Right ventricle myocardium superior (tissue), 1 donor: Measurements from ENCODE around the gene VGF. TPM values are rescaled to one million over a fixed set of nuclear protein-coding genes. Genes with fewer than 3 reads are reported as not detected.
A peak's percentile ranks its signal among the peaks of the same experiment; 100 is the strongest.
"Not testable (repeated sequence)": the region's sequence is repeated elsewhere in the genome, so short reads cannot be mapped to it uniquely, and the experiment has no call there.

Experiments used
- ATAC-seq: fragments of 200-7000 bp; cut with Tn5 transposase; one replicate; pipeline ENCODE4 v1.9.1; 2020; ENCODE audit warnings: mild to moderate bottlenecking; ENCODE audit not compliant: poor library complexity
- DNase-seq: peaks from one replicate; pipeline ENCODE4 v3.0.0-alpha.2; 2020
- intact Hi-C: fragments of 100-400 bp; cut with DNase I; formaldehyde crosslinking; loops from one replicate; pipeline ENCODE4 v1.11.2; 2022
- total RNA-seq: library from RNA; stranded (reverse); fragmentation: NEBNext Ultra II Directional; extraction: Animal tissue kit (Norgen Biotek cat#: 25700); gene quantifications from one replicate; pipeline ENCODE4 v1.2.1, GENCODE V29; 2021
- donor health status: DM: no; HTN: yes; CAD: no; lungs with severe emphysema.

VGF gene
- total RNA-seq, 1 donor from 2014 or later = not detected

DNA sequence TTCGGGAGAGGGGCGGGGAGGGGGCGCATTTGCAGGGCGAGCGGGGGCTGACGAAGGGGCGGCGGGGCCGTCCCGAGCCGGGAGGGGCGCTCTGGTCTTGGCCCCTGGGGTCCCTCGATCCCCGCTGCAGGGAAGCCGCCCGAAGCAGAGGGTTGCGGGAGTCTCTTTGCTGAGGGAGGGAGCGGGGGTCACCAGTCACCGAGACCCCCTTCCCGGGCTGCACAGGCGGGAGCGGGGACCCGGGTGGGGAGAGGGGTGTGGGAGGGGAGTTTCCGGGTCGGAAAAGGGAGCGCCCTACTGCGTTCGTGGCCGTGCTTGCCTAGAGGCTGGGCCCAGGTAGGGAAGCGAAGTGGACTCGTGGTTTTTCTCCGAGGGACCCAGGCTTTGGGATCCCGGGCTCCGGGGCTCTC is 10.7 kb downstream of the VGF start:
- intact Hi-C loops = no loop called here
- ATAC-seq = peak; percentile 47
- DNase-seq = no peak

DNA sequence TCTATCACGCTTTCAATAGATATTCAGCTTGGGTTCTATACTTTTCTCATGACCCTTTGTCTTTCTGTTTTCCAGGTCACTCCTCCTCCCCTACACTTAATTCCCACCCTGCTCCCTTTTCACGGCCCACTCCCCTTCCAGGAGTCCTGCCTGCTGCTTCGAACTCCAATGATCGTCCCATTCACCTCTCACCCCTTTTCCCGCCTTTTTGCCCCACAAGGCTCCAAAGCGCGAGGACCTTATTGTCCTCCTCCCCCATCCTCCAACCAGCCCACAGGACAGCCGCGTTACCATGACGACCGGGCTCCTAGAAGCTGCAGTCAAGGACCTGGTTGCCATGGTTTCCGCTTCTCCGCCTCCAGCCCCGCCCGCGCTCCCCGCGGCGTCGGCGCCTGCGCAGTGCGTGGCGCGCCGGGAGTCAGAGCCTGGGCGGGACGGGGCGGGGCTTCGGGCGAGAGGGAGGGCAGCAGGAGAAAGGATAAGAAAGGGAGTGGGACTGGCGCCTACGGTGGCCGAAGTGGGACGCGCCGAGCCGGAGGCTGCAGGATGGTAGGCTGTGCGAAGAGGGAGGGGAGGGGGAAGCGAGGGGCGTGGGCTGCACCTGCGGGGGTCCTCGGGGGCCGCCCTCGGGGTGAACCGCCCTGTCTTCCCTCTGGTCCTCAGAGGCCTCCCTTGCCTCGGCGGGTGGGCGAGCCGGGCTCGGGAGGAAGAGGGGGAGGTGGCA is 11.2 kb downstream of the VGF start, which contains the start of gene AP1S1:
AP1S1 (plus strand) TSS at position 508 of the 724 bp plus-strand sequence; CDS start at position 547, 39 bp downstream.
- peak; percentile 99 for ATAC-seq
- intact Hi-C loops = no loop called here
- peak; percentile 96 for DNase-seq

DNA sequence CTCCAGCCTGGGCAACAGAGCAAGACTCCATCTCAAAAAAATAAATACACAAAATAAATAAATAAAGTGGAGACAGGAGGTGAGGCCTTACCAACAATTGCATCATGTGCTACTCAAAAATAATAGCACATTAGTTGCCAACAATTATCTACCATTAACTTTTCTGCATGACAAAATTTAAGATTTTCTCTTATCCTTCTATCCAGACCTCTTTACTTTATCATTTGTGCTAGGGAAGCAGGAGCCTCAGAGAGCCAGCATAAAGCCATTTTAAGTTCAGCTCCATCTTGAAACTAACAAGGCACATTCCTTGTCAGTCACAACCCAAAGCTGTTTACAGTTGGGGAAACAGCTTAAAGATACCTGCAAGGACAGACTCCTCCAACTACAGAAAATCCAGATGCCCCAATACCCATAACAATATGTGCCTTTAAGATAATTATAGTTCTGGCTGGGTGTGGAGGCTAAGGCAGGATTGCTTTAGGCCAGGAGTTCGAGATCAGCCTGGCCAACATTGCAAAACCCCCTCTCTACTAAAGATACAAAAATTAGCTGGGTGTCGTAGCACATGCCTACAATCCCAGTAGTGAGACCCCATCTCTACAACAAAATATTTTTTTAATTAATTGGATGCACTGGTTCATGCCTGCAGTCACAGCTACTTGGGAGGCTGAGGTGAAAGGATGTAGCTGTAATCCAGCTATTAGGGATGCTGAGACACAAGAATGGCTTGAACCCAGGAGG is 13.3 kb downstream of the VGF start:
- intact Hi-C loops = no loop called here
- no peak for ATAC-seq
- DNase-seq = no peak

DNA sequence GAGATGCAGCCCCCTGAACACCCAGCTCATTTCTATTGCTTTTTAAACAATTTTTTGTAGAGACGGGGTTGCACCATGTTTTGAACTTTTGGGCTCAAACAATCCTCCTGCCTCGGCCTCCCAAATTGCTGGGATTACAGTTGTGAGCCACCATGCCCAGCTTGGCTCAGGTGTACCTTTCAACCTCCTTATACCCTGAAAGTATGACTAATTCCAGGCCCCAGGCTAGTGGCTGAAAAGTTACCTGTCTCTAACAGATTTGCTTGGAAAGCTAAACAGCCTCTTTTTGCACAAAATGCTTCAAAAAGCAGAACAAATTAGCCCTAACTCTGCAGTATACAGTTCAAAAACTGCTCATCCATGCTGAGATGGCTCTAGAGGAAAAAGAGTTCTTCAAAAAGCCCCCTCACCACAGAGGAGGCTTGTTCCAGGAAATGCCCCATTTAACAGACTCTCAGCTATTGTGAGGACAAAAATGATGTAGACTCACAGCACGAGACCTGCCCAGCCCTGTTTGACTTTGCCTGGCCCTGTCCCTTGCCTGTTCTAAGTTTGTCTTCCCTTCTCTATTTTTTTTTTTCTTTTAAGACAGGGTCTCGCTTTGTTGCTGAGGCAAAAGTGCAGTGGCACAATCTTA is 24.5 kb downstream of the VGF start:
- intact Hi-C loops = loop anchor here (5.0 kb wide), 1 partner anchor 141 kb away; no protein-coding TSS in a partner anchor
- ATAC-seq (no peak), DNase-seq (no peak)

DNA sequence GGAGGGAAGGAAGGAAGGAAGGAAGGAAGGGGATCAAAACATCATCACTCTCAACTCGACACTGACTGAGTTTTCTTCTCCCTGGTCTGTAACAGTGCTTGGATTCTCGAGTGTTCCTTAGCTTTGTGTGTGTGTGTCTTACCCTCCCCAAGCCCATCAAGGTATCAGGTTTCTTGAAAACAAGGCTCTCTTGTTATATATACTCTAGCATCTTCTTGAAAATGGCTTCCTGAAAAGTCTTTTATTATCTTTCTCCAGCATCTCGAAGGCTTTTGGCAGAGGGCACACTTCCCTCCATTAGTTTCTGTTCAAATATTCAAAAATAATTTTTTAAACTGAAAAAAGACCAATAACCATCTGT is 25.1 kb downstream of the VGF start:
- no peak for ATAC-seq
- intact Hi-C loops = loop anchor here (5.0 kb wide), 1 partner anchor 142 kb away; no protein-coding TSS in a partner anchor
- no peak for DNase-seq

DNA sequence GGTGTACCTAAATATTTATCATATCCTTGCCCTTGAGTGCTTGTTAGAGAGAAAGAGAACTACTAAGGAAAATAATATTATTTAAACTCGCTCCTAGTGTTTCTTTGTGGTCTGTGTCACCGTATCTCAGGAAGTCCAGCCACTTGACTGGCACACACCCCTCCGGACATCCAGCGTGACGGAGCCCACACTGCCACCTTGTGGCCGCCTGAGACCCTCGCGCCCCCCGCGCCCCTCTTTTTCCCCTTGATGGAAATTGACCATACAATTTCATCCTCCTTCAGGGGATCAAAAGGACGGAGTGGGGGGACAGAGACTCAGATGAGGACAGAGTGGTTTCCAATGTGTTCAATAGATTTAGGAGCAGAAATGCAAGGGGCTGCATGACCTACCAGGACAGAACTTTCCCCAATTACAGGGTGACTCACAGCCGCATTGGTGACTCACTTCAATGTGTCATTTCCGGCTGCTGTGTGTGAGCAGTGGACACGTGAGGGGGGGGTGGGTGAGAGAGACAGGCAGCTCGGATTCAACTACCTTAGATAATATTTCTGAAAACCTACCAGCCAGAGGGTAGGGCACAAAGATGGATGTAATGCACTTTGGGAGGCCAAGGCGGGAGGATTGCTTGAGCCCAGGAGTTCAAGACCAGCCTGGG is 27.0 kb downstream of the VGF start:
- ATAC-seq (peak; percentile 90), DNase-seq (peak; percentile 73)
- intact Hi-C loops = loop anchor here (10.0 kb wide), 1 partner anchor 244 kb away; the partner anchor contains the start of gene ACHE

DNA sequence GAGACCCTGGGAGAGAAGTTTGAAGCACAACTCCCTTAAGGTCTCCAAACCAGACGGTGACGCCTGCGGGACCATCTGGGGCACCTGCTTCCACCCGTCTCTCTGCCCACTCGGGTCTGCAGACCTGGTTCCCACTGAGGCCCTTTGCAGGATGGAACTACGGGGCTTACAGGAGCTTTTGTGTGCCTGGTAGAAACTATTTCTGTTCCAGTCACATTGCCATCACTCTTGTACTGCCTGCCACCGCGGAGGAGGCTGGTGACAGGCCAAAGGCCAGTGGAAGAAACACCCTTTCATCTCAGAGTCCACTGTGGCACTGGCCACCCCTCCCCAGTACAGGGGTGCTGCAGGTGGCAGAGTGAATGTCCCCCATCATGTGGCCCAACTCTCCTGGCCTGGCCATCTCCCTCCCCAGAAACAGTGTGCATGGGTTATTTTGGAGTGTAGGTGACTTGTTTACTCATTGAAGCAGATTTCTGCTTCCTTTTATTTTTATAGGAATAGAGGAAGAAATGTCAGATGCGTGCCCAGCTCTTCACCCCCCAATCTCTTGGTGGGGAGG is 27.6 kb downstream of the VGF start:
- DNase-seq (no peak), ATAC-seq (peak; percentile 34)
- intact Hi-C loops = loop anchor here (2.0 to 10.0 kb wide), 2 partner anchors 43 to 243 kb away; partner anchors contain the start of gene ACHE

DNA sequence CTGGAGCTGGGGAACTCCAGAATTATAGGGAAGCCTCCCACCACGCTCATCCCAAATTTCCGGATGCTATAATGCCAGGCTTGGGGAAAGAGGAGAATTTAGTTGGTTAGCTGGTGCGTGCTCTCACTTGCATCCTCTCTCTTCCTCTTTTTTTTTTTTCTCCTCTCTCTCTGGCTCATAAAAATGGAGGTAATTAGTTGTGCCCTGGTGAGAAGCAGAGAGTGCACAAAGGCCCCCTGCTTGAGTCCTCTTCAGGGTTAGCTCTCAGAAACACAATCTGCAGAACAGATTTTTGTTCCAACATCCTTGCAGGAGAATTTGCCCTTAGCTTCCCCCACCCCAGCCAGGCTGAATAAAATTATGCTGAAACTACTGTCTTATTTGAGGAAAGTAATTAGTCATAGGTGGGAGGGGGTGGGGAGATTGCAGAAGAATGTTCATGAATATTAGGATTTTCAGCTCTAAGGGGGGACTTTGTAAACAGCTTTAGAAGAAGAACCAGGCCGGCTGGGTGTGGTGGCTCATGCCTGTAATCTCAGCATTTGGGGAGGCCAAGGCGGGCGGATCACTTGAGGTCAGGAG is 30.9 kb downstream of the VGF start:
- DNase-seq (no peak), ATAC-seq (no peak)
- intact Hi-C loops = loop anchor here (10.0 kb wide), 1 partner anchor 240 kb away; the partner anchor contains the start of gene ACHE

DNA sequence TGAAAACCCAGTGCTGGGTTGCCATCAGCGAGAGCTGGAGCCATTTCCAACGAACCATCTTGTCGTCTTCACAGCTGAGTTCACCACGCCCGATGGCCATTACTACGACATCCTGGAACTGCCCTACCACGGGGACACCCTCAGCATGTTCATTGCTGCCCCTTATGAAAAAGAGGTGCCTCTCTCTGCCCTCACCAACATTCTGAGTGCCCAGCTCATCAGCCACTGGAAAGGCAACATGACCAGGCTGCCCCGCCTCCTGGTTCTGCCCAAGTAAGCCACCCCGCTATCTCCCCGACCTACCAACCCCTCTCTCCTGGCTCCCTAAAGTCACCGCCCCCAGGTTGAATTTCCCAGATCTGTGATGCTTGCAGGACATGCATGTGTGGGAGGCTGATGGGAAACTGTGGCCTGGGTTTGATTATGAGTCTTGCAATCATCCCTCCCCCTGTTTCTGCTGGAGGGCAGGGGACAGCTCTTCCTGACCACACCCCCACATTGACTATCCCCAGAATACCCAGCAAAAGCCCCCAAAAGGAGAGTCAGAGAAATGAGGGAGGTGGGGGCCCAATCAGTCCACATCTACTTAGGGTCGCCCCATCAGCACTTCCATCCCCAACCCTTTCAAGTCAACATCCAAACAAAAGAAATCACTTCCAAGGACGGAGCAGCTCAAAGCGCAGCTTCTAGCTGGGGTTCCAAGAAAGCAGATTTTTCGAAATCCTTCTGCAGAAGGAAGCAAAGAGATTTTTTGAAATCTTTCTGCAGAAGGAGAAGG is 31.6 kb downstream of the VGF start:
- intact Hi-C loops = loop anchor here (10.0 kb wide), 1 partner anchor 239 kb away; the partner anchor contains the start of gene ACHE
- ATAC-seq = no peak
- DNase-seq = no peak

DNA sequence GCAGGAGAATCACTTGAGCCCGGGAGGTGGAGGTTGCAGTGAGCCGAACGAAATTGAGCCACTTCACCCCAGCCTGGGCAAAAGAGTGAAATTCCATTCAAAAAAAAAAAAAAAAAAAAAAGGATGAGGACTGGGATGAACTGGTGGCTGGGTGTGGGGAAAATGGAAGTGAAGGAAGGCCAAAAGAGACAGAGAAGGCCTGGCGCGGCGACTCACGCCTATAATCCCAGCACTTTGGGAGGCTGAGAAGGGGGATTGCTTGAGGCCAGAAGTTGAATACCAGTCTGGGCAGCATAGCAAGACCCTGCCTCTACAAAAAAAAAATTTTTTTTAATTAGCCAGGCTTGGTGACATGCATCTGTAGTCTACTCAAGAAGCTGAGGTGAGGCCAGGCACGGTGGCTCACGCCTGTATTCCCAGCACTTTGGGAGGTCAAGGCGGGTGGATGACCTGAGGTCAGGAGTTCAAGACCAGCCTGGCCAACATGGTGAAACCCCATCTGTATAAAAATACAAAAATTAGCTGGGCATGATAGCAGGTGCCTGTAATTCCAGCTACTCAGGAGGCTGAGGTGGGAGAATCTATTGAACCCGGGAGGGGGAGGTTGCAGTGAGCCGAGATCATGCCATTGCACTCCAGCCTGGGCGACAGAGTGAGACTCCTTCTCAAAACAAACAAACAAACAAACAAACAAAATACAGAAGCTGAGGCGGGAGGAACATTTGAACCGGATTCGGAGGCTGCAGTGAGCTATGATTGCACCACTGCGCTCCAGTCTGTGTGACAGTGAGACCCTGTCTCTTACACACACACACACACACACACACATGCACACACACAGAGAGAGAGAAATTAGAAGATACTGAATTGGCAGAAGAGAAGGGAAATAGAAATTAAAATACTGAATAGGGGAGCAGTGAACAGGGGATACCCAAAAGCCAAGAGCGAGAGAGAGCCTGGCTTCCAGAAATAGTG is 32.5 kb downstream of the VGF start:
- ATAC-seq, DNase-seq: not testable (repeated sequence)
- intact Hi-C loops = loop anchor here (10.0 kb wide), 1 partner anchor 238 kb away; the partner anchor contains the start of gene ACHE

DNA sequence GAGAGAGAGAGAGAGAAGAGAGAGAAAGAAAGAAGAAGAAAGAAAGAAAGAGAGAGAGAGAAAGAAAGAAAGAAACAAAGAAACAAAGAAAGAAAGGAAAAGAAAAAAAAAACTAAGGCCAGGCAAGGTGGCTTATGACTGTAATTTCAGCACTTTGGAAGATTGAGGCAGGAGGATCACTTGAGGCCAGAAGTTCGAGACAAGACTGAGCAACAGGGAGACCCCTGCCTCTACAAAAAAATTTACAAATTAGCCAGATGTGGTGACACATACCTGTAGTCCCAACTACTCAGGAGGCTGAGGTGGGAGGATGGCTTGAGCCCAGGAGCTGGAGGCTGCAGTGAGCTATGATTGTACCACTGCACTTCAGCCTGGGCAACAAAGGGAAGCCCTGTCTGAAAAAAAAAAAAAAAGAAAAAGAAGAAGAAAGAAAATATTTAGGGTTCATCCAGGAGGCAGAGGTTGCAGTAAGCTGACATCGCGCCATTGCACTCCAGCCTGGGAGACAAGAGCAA is 35.7 kb downstream of the VGF start:
- intact Hi-C loops = loop anchor here (10.0 kb wide), 1 partner anchor 235 kb away; the partner anchor contains the start of gene ACHE
- DNase-seq (no peak), ATAC-seq (no peak)

DNA sequence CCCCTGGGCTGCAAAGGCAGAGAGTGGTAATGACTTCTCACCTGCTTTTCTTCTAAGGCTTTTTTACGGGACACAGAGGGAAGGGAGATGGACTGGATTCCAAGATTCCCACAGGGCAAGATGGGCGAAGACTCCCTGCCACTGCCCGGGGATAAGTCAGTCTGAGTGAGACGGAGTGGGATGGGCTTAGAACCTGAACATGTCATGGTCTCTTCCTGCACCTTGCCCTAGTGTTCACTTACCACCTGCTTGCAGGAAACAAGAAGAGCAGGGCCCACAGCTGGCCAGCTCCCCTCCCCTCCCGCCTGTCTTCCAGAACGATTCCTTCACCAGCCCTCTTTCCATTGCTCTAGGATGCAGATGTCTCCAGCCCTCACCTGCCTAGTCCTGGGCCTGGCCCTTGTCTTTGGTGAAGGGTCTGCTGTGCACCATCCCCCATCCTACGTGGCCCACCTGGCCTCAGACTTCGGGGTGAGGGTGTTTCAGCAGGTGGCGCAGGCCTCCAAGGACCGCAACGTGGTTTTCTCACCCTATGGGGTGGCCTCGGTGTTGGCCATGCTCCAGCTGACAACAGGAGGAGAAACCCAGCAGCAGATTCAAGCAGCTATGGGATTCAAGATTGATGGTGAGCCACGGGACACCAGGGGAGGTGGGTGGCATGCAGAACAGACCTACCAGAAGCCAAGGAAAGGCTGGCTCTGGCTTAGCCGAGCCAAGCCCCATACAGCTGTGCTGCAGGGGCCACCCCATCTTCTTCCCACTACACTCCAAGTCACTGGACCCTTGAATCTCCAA is 37.1 kb downstream of the VGF start:
- intact Hi-C loops = no loop called here
- no peak for DNase-seq
- no peak for ATAC-seq

DNA sequence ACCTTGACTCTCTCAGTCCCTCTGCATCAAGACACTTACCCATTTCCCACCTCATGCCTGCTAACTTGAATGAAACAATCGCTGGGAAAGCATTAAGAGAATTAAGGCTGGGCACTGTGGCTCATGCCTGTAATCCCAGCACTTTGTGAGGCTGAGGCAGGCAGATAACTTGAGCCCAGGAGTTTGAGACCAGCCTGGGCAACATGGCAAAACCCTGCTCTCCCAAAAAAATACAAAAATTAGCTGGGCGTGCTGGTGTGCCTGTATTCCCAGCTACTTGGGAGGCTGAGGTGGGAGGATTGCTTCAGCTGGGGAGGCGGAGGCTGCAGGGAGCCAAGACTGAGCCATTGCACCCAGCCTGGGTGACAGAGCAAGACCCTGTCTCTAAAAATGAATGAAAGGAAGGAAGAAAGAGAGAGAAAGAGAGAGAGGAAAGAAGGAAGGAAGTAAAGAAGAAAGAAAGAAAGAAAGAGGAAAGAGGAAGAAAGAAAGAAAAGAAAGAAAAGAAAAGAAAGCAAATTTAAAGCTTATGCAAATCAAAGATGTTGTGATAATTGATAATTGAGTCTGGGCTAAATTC is 37.8 kb downstream of the VGF start:
- no peak for ATAC-seq
- intact Hi-C loops = no loop called here
- DNase-seq = no peak

DNA sequence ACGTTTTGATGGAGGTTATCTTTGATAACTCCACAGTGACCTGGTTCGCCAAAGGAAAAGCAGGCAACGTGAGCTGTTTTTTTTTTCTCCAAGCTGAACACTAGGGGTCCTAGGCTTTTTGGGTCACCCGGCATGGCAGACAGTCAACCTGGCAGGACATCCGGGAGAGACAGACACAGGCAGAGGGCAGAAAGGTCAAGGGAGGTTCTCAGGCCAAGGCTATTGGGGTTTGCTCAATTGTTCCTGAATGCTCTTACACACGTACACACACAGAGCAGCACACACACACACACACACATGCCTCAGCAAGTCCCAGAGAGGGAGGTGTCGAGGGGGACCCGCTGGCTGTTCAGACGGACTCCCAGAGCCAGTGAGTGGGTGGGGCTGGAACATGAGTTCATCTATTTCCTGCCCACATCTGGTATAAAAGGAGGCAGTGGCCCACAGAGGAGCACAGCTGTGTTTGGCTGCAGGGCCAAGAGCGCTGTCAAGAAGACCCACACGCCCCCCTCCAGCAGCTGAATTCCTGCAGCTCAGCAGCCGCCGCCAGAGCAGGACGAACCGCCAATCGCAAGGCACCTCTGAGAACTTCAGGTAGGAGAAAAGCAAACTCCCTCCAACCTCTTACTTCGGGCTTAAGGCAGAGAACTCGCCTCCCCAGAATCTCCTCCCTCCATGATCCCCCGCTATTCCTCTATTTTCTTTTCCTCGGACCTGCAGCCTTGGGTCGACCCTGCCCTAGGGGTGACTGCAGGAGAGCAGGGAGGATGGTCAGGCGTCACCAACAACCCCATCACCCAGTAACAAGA is 38.5 kb downstream of the VGF start, which contains the start of gene SERPINE1:
SERPINE1 (plus strand) TSS at position 454 of the 809 bp plus-strand sequence. CDS start 1,290 bp downstream, outside the sequence.
- ATAC-seq = peak; percentile 88
- DNase-seq = peak; percentile 88
- intact Hi-C loops = no loop called here
